CD14-positive monocyte (primary cell): Measurements from ENCODE around the gene PRMT9. TPM values are rescaled to one million over a fixed set of nuclear protein-coding genes. Genes with fewer than 3 reads are reported as not detected.

Experiments used
- DNase-seq, 3 donors: peaks; one replicate each; pipeline ENCODE4 v3.0.0-alpha.2; 2011 to 2022
- H2AFZ ChIP-seq: 2 replicates; pipeline ENCODE4 v1.6.0; 2012; ENCODE audit warnings: mild to moderate bottlenecking, low read depth, low read length, inconsistent platforms; ENCODE audit not compliant: insufficient read depth, poor library complexity, severe bottlenecking
- H3K27ac ChIP-seq, 2 donors: 1 replicate in 1 of 2; 2 replicates in 1 of 2; pipeline ENCODE4 v1.5.1; 2012 to 2013; ENCODE audit warnings: low read length in 2 of 2, control low read depth in 1 of 2, inconsistent platforms in 1 of 2, low read depth in 1 of 2, mild to moderate bottlenecking in 1 of 2
- H3K27me3 ChIP-seq, 2 donors: one replicate each; pipeline versions ENCODE4 v1.6.0 to v1.6.1; 2011 to 2013; ENCODE audit warnings: low read length in 2 of 2; ENCODE audit not compliant: control insufficient read depth in 2 of 2, insufficient read depth in 2 of 2
- H3K36me3 ChIP-seq, 2 donors: replicated peaks in 1 of 2; 1 replicate in 1 of 2; 2 replicates in 1 of 2; pipeline versions ENCODE4 v1.5.1 to v1.6.1; 2012 to 2013; ENCODE audit warnings: low read length in 2 of 2, control low read depth in 1 of 2, inconsistent platforms in 1 of 2, mild to moderate bottlenecking in 1 of 2; ENCODE audit not compliant: insufficient read depth in 2 of 2, control insufficient read depth in 1 of 2
- H3K4me1 ChIP-seq, 2 donors: 1 replicate in 1 of 2; 2 replicates in 1 of 2; pipeline versions ENCODE4 v1.5.1 to v1.6.1; 2012 to 2013; ENCODE audit warnings: low read length in 2 of 2, control low read depth in 1 of 2, inconsistent platforms in 1 of 2, mild to moderate bottlenecking in 1 of 2, moderate library complexity in 1 of 2; ENCODE audit not compliant: insufficient read depth in 2 of 2, control insufficient read depth in 1 of 2
- H3K4me2 ChIP-seq: replicated peaks from 2 replicates; pipeline ENCODE3; 2012; ENCODE audit warnings: low read length, moderate library complexity, mild to moderate bottlenecking; ENCODE audit not compliant: poor library complexity, severe bottlenecking; ENCODE audit errors: extremely low read depth
- H3K4me3 ChIP-seq, 3 experiments: fragments of 200-600 bp in 1 of 3; sonication (generic) in 1 of 3; replicated peaks in 1 of 3; 1 replicate in 2 of 3; 2 replicates in 1 of 3; pipeline ENCODE4 v1.5.1; 2011 to 2013; ENCODE audit warnings: low read length in 3 of 3, mild to moderate bottlenecking in 3 of 3, control low read depth in 2 of 3, low read depth in 2 of 3, inconsistent platforms in 1 of 3, moderate library complexity in 1 of 3
- H3K79me2 ChIP-seq: 2 replicates; pipeline ENCODE4 v1.6.0; 2012; ENCODE audit warnings: mild to moderate bottlenecking, control low read depth, inconsistent platforms, low read length, moderate library complexity; ENCODE audit not compliant: insufficient read depth
- H3K9ac ChIP-seq: 2 replicates; pipeline ENCODE4 v1.6.0; 2017; ENCODE audit warnings: low read length, mild to moderate bottlenecking; ENCODE audit not compliant: insufficient read depth, poor library complexity, severe bottlenecking
- H3K9me3 ChIP-seq, 2 donors: replicated peaks in 1 of 2; 1 replicate in 1 of 2; 2 replicates in 1 of 2; pipeline versions ENCODE4 v1.5.1 to v1.6.1; 2012 to 2013; ENCODE audit warnings: low read length in 2 of 2, control low read depth in 1 of 2; ENCODE audit not compliant: control insufficient read depth in 1 of 2, insufficient read depth in 1 of 2
- H4K20me1 ChIP-seq: 2 replicates; pipeline ENCODE4 v1.6.0; 2012; ENCODE audit warnings: mild to moderate bottlenecking, low read length, control low read depth, moderate library complexity; ENCODE audit not compliant: insufficient read depth
- H3K27ac Mint-ChIP-seq, 7 donors: one replicate each; pipeline ENCODE4 v1.8.0; 2020; ENCODE audit warnings: mild to moderate bottlenecking in 7 of 7, mixed read lengths in 7 of 7, moderate library complexity in 6 of 7, inconsistent platforms in 2 of 7
- H3K27me3 Mint-ChIP-seq, 3 donors: one replicate each; pipeline ENCODE4 v1.8.0; 2021 to 2022; ENCODE audit warnings: low read depth in 3 of 3, mild to moderate bottlenecking in 3 of 3, mixed read lengths in 3 of 3, moderate library complexity in 3 of 3, inconsistent platforms in 1 of 3
- H3K36me3 Mint-ChIP-seq, 2 donors: one replicate each; pipeline ENCODE4 v1.8.0; 2020; ENCODE audit warnings: mixed read lengths in 2 of 2, inconsistent platforms in 1 of 2, mild to moderate bottlenecking in 1 of 2
- H3K4me1 Mint-ChIP-seq: one replicate; pipeline ENCODE4 v1.8.0; 2020; ENCODE audit warnings: mild to moderate bottlenecking, mixed read lengths
- H3K4me3 Mint-ChIP-seq, 2 donors: one replicate each; pipeline ENCODE4 v1.8.0; 2020; ENCODE audit warnings: mild to moderate bottlenecking in 2 of 2, mixed read lengths in 2 of 2, moderate library complexity in 1 of 2
- H3K9me3 Mint-ChIP-seq, 7 donors: one replicate each; pipeline ENCODE4 v1.8.0; 2020 to 2022; ENCODE audit warnings: mixed read lengths in 7 of 7, mild to moderate bottlenecking in 6 of 7, moderate library complexity in 6 of 7, inconsistent platforms in 2 of 7
- CTCF ChIP-seq: fragments of 200-600 bp; IDR thresholded peaks from one replicate; pipeline ENCODE4 v1.8.0; 2022; ENCODE audit warnings: antibody characterized with exemption, mild to moderate bottlenecking
- WGBS: methylation state at CpG from one replicate; pipeline ENCODE4 v1.1.5; 2013; ENCODE audit warnings: missing lambda C conversion rate; ENCODE audit not compliant: insufficient coverage; 5-methylcytosine and 5-hydroxymethylcytosine counted together
- intact Hi-C, 2 donors: fragments of 100-400 bp; cut with micrococcal nuclease; formaldehyde crosslinking; loops; one replicate each; pipeline versions ENCODE4 v1.15.0 to v1.15.1; 2023
- polyA plus RNA-seq, 3 donors: library from polyadenylated mRNA; depleted of rRNA in 1 of 3; unstranded in 2 of 3; stranded (reverse) in 1 of 3; fragments of 300-500 nt in 2 of 3; fragments of >200 nt in 1 of 3; fragmentation: Illumina TruSeq in 2 of 3; gene quantifications; 1 replicate in 2 of 3; 2 replicates in 1 of 3; pipeline ENCODE4 v1.2.3, GENCODE V29; 2012 to 2021

The PRMT9 gene
- polyA plus RNA-seq, 3 donors = 1.6 to 4.6 (median 2.0) TPM

DNA sequence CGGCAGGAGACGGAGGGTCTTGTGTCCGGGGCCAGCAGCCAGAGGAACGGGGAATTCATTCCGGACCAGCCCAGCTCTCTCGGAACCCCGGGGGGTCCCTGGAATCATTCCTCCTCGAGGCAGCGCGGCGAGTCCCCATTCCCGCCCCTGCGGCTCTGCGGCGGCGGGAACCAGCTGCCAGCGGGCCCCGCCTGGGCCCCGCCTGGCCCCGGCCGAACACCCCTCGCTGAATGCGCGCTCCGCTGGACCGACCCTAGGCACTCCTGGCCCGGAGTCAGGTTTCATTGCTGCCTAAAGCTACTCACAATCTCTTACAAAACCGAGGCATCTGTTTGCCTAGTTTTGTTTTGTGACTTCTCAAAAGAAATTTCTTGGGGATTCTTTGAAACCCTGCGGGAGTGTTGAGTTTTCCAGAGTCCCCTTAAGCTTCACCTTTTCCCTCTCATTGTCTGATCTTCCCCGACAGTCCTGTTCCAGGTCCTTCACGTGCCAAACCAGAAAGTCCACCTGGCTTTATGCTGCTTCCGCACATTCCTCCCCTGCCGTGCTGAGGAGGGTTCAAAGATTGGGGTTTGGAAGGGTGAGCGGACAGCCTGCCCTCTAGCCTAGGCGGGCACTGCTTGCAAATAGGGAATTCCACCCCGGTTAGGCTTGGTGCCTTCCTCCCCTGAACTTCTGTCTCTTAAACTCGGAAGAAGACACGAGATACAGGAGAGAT, 48.7 kb upstream of the PRMT9 start:
- Mint-ChIP-seq H3K4me3 (peak overlapping the region; percentile 97 to 98), H3K27me3 (peaks cover 5 to 17% (median 11%) of the 10 kb centered on the region in 3 donors), H3K36me3 (no peaks in the 10 kb centered on the region), H3K4me1 (peaks cover 26% of the 10 kb centered on the region), H3K9me3 (no peaks in the 10 kb centered on the region), H3K27ac (peak overlapping the region in 4 of 7 donors; percentile 55 to 84 (median 72))
- Histone ChIP-seq H3K79me2 (peaks cover 32% of the 10 kb centered on the region), H3K36me3 (no peaks in the 10 kb centered on the region), H3K4me1 (peaks cover 19 to 31% of the 10 kb centered on the region in 2 donors), H4K20me1 (peaks cover 5% of the 10 kb centered on the region), H2AFZ (peak overlapping the region; percentile 88), H3K4me3 (peak overlapping the region; percentile 70 to 87 (median 78)), H3K27me3 (peaks cover 0 to 5% of the 10 kb centered on the region in 2 donors), H3K4me2 (peak overlapping the region; percentile 83), H3K9me3 (no peaks in the 10 kb centered on the region), H3K9ac (peak overlapping the region; percentile 77), H3K27ac (peak overlapping the region in 1 of 2 donors; percentile 69)
- under 1% methylated on average over 29 of the region's 38 CpGs for WGBS
- intact Hi-C loops = loop anchor here (5.0 to 10.0 kb wide), 2 partner anchors 45 to 132 kb away; no protein-coding TSS in a partner anchor
- TF ChIP-seq CTCF = no peak
- DNase-seq = peak in 2 of 3 donors; percentile 13 to 31

GRCh38 chr4:147731580-147732517, 47.9 kb upstream of the PRMT9 start, which contains the start of gene ARHGAP10:
Gene ARHGAP10 (plus strand): TSS chr4:147732088. CDS start chr4:147732302, 214 bp downstream.
- under 1% methylated on average over 104 of the region's 106 CpGs for WGBS
- Histone ChIP-seq H3K9ac (peak within 1 kb of the TSS; percentile 77), H3K36me3 (no peaks in the 10 kb centered on the region), H3K4me1 (peaks cover 19 to 31% of the 10 kb centered on the region in 2 donors), H3K4me3 (peak within 1 kb of the TSS; percentile 70 to 87 (median 78)), H3K27ac (peak within 1 kb of the TSS; percentile 0 to 69), H3K79me2 (peaks cover 25% of the 10 kb centered on the region), H3K27me3 (peaks cover 0 to 5% of the 10 kb centered on the region in 2 donors), H2AFZ (peak within 1 kb of the TSS; percentile 88), H3K9me3 (no peaks in the 10 kb centered on the region), H3K4me2 (peak within 1 kb of the TSS; percentile 83), H4K20me1 (peaks cover 5% of the 10 kb centered on the region)
- H3K4me1 Mint-ChIP-seq = peaks cover 26% of the 10 kb centered on the region
- H3K9me3 Mint-ChIP-seq = no peaks in the 10 kb centered on the region
- no peak for TF ChIP-seq CTCF
- peak; percentile 74 to 82 (median 79) for DNase-seq
- intact Hi-C loops = loop anchor here (5.0 to 10.0 kb wide), 2 partner anchors 45 to 133 kb away; no protein-coding TSS in a partner anchor
- H3K4me3 Mint-ChIP-seq = peak within 1 kb of the TSS; percentile 97 to 98
- H3K27ac Mint-ChIP-seq = peak within 1 kb of the TSS; percentile 43 to 90 (median 78)
- peaks cover 5 to 17% (median 14%) of the 10 kb centered on the region in 3 donors for H3K27me3 Mint-ChIP-seq
- no peaks in the 10 kb centered on the region for H3K36me3 Mint-ChIP-seq
